HepG2 (cell line): ENCODE results near the gene ESYT1. TPM values are rescaled to one million over a fixed set of nuclear protein-coding genes. Genes with fewer than 3 reads are reported as not detected.

ENCODE experiments used
- AHR ChIP-seq: IDR thresholded peaks from 2 replicates; pipeline ENCODE4 v1.6.1; 2018; ENCODE audit warnings: missing genetic modification reagents, missing compliant biosample characterization
- ARNT2 ChIP-seq: sonication (generic); formaldehyde crosslinking; IDR thresholded peaks from 2 replicates; pipeline ENCODE4 v1.8.0; 2022; ENCODE audit warnings: mild to moderate bottlenecking, low read depth, missing genetic modification reagents, moderate library complexity
- CHD2 ChIP-seq: IDR thresholded peaks from 2 replicates; pipeline ENCODE4 v1.6.1; 2011; ENCODE audit warnings: low read depth, low read length, improper control_type of control experiment
- NFE2L2 ChIP-seq: fragments of 150-350 bp; IDR thresholded peaks from 2 replicates; pipeline ENCODE4 v1.6.1; 2014; ENCODE audit warnings: low read length
- NKX3-1 ChIP-seq: sonication (generic); formaldehyde crosslinking; IDR thresholded peaks from 2 replicates; pipeline ENCODE4 v1.5.0; 2020; ENCODE audit warnings: missing genetic modification reagents
- NONO ChIP-seq, 2 experiments: fragments of 450-650 bp in 1 of 2; sonication (generic) in 1 of 2; formaldehyde crosslinking in 1 of 2; IDR thresholded peaks in 1 of 2; conservative IDR thresholded peaks in 1 of 2; 2 replicates each; pipeline versions ENCODE4 v1.6.1 to v1.8.0; 2017 to 2022; ENCODE audit warnings: mild to moderate bottlenecking in 1 of 2, missing genetic modification reagents in 1 of 2, moderate library complexity in 1 of 2
- RCOR2 ChIP-seq: IDR thresholded peaks from 2 replicates; pipeline ENCODE4 v1.6.1; 2016; ENCODE audit warnings: missing biosample characterization, missing genetic modification reagents
- SPEN ChIP-seq: sonication (generic); formaldehyde crosslinking; IDR thresholded peaks from 2 replicates; pipeline ENCODE4 v1.5.1; 2020; ENCODE audit warnings: low read depth, mild to moderate bottlenecking, missing genetic modification reagents
- TAF15 ChIP-seq: fragments of 200-400 bp; formaldehyde crosslinking; IDR thresholded peaks from one replicate; pipeline ENCODE4 v1.6.1; 2018; ENCODE audit warnings: mild to moderate bottlenecking, low read depth, low read length; ENCODE audit not compliant: poor library complexity, severe bottlenecking
- TEAD2 ChIP-seq: sonication (generic); formaldehyde crosslinking; IDR thresholded peaks from 2 replicates; pipeline ENCODE4 v1.9.0; 2021; ENCODE audit warnings: missing genetic modification reagents
- TFE3 ChIP-seq: IDR thresholded peaks from 2 replicates; pipeline ENCODE4 v1.6.1; 2016
- ZHX2 ChIP-seq, 2 experiments: sonication (generic) in 1 of 2; formaldehyde crosslinking in 1 of 2; IDR thresholded peaks; 2 replicates each; pipeline versions ENCODE4 v1.6.1 to v1.9.0; 2014 to 2022; ENCODE audit warnings: antibody characterized with exemption in 1 of 2, borderline replicate concordance in 1 of 2, inconsistent platforms in 1 of 2, low read depth in 1 of 2, missing genetic modification reagents in 1 of 2
- ZNF609 ChIP-seq: sonication (generic); formaldehyde crosslinking; IDR thresholded peaks from 2 replicates; pipeline ENCODE4 v1.4.0; 2020; ENCODE audit warnings: mild to moderate bottlenecking, missing genetic modification reagents, borderline replicate concordance
- ZNF7 ChIP-seq: IDR thresholded peaks from 2 replicates; pipeline ENCODE4 v1.6.1; 2016; ENCODE audit warnings: missing biosample characterization, missing genetic modification reagents
- polyA plus RNA-seq, 8 experiments: library from polyadenylated mRNA; depleted of rRNA in 3 of 8; stranded (reverse) in 7 of 8; unstranded in 1 of 8; fragments of >200 nt; fragmentation: Illumina TruSeq in 4 of 8; extraction: Trizol in 4 of 8; gene quantifications; 2 replicates each; pipeline versions ENCODE4 v1.2.1 to v1.2.3, GENCODE V29; 2011 to 2016; ENCODE audit warnings: low read depth in 4 of 8, missing spikeins in 1 of 8, mixed read lengths in 1 of 8; ENCODE audit not compliant: insufficient read depth in 1 of 8
- total RNA-seq, 5 experiments: library from RNA; depleted of rRNA; stranded (reverse); fragments of >200 nt; fragmentation: Illumina TruSeq; extraction: Trizol; gene quantifications; 2 replicates each; pipeline ENCODE4 v1.2.3, GENCODE V29; 2016; ENCODE audit warnings: low read depth in 1 of 5

Gene ESYT1
- total and polyA plus RNA-seq, 2 of the 13 experiments (the other 11 are each of a cell fraction or from before 2014, with no cell fraction given), result 66.9 to 71.0 TPM

GRCh38 chr12:56127888-56128669 lies at the start of gene ESYT1 (continued):
- TF ChIP-seq ZNF609 (CRISPR knock-in tag) (no peak), ARNT2 (no peak), ZHX2 (IDR thresholded peaks at IDR 0.05; ENCODE audit: low read depth) (no peak), ZHX2 (CRISPR knock-in tag; IDR thresholded peaks at IDR 0.05; ENCODE audit: borderline replicate concordance) (0 out of 2 replicates have a peak, but pooled peaks have one; percentile 12), NFE2L2 (no peak), NKX3-1 (CRISPR knock-in tag) (no peak; the same call in 1 of the 2 replicates), AHR (CRISPR knock-in tag) (no peak), TFE3 (CRISPR knock-in tag) (peak; percentile 55; the same call in 1 of the 2 replicates), SPEN (no peak), RCOR2 (CRISPR knock-in tag) (no peak), ZNF7 (no peak), TAF15 (peak; percentile 29), TEAD2 (CRISPR knock-in tag) (no peak), CHD2 (no peak), NONO (IDR thresholded peaks at IDR 0.05) (no peak), NONO (CRISPR knock-in tag; conservative IDR thresholded peaks at IDR 0.05) (no peak; the same call in 1 of the 2 replicates)
